Erythroblast (primary cell): ENCODE data around the gene HMOX1.

ENCODE experiments used
- GATA1 ChIP-seq: IDR thresholded peaks from 2 replicates; pipeline ENCODE4 v1.6.1; 2011; ENCODE audit warnings: low read depth, mild to moderate bottlenecking, control low read depth, low read length, moderate library complexity
- POLR2A ChIP-seq: IDR thresholded peaks from 2 replicates; pipeline ENCODE4 v1.6.1; 2011; ENCODE audit warnings: mild to moderate bottlenecking, low read length

DNA sequence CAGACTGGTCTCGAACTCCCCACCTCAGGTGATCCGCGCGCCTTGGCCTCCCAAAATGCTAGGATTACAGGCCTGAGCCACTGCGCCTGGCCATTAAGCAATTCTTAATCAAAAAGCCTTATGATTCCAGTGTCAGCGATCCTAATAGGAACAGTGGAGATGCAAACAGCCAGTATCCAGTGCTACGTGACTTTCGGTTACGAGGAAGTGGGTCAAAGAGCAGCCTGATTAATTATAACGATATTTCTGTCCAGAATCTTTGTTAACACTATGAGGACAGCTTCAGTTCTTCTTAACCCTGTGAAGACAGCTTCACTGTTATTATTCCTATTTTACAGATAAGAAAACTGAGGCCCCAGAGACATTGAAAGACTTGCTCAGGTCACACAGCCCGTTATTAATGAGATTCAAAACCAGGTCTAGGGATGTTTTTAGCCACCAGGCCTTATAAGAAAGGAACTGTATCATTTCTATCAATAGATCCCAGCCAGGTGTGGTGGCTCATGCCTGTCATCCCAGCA lies 17.3 kb upstream of the HMOX1 start:
- TF ChIP-seq POLR2A (no peak), GATA1 (no peak)
